Right lobe of liver (tissue), 4 donors: ENCODE data around the gene IPO13.

Experiments
- POLR2A ChIP-seq: fragments of 450-650 bp; IDR thresholded peaks from one replicate; pipeline ENCODE4 v1.6.1; 2017; ENCODE audit warnings: antibody characterized with exemption, mild to moderate bottlenecking
- TF ChIP-seq, protein P1 (sequence below), 4 donors: fragments of 200-600 bp in 3 of 4; fragments of 450-650 bp in 1 of 4; IDR thresholded peaks; one replicate each; pipeline versions ENCODE4 v1.5.1 to v1.8.0; 2016 to 2022; ENCODE audit warnings: antibody characterized with exemption in 4 of 4, mild to moderate bottlenecking in 2 of 4
- donor health status: DM: no; HTN: no; CAD: no.
- donor health status: DM: no; HTN: no; CAD: no.
- donor health status: DM: no; HTN: yes; CAD: no.

DNA sequence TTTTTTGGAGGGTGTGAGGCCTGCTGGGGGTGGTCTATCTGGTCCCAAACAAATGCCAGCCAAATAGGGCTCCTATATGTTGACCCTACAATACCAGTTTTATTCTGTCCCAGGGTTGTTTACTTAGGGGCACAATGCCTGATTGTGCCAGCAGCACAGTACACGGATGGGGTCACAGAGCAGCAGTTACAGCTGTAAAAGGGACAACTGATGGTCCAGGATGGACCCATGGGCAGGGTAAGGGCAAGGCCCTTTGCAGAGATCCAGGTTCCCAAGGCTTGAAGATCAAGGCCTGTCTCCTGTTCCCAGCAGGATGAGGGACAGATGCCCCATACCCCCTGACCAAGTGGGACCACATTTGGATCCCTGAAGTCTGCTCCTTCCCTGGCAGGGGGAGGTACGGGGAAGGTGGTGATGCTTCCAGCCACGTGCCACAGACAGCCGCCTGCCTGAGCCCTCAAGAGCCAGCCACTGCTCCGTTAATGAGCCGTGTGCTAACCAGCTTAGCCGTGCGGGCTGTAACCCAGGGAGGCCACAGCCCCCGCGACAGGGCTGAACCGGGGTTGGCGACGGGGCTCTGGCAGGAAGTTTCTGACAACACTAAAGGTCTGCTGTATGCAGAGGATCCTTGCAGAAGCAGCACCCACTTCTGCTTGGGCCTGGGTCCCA lies 66.3 kb downstream of the IPO13 start:
- TF ChIP-seq, protein P1, sequence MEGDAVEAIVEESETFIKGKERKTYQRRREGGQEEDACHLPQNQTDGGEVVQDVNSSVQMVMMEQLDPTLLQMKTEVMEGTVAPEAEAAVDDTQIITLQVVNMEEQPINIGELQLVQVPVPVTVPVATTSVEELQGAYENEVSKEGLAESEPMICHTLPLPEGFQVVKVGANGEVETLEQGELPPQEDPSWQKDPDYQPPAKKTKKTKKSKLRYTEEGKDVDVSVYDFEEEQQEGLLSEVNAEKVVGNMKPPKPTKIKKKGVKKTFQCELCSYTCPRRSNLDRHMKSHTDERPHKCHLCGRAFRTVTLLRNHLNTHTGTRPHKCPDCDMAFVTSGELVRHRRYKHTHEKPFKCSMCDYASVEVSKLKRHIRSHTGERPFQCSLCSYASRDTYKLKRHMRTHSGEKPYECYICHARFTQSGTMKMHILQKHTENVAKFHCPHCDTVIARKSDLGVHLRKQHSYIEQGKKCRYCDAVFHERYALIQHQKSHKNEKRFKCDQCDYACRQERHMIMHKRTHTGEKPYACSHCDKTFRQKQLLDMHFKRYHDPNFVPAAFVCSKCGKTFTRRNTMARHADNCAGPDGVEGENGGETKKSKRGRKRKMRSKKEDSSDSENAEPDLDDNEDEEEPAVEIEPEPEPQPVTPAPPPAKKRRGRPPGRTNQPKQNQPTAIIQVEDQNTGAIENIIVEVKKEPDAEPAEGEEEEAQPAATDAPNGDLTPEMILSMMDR (IDR thresholded peaks at IDR 0.05): no peak
- no peak for TF ChIP-seq POLR2A
